BJ (cell line): ENCODE measurements around the gene SELENOS. TPM values are rescaled to one million over a fixed set of nuclear protein-coding genes. Genes with fewer than 3 reads are reported as not detected.

Source experiments
- CTCF ChIA-PET: fragments of 350-600 bp; formaldehyde crosslinking; extraction: SDS; loops from one replicate; lab custom pipeline; 2021; ENCODE audit warnings: antibody characterized with exemption, inconsistent platforms; lab: Yijun Ruan, JAX
- POLR2A ChIA-PET: fragments of 300-600 bp; sonication (Branson Sonifier 250); formaldehyde crosslinking; extraction: SDS; loops from one replicate; lab custom pipeline; 2021; ENCODE audit warnings: antibody characterized with exemption; lab: Charles Lee
- DNase-seq: peaks from one replicate; pipeline ENCODE4 v3.0.0-alpha.2; 2011; ENCODE audit warnings: low read depth
- H3K27me3 ChIP-seq: 2 replicates; pipeline ENCODE4 v1.6.0; 2011; ENCODE audit warnings: low read length; ENCODE audit not compliant: control insufficient read depth, insufficient read depth
- H3K36me3 ChIP-seq: 2 replicates; pipeline ENCODE4 v1.5.1; 2011; ENCODE audit warnings: low read length; ENCODE audit not compliant: control insufficient read depth, insufficient read depth
- H3K4me3 ChIP-seq: 2 replicates; pipeline ENCODE4 v1.5.1; 2011; ENCODE audit warnings: low read depth, mild to moderate bottlenecking, control low read depth, low read length
- CTCF ChIP-seq: IDR thresholded peaks from 2 replicates; pipeline ENCODE4 v1.5.1; 2011; ENCODE audit warnings: low read depth, mild to moderate bottlenecking, control low read depth, inconsistent platforms, low read length, moderate library complexity; ENCODE audit not compliant: insufficient read depth
- polyA plus RNA-seq: library from polyadenylated mRNA; depleted of rRNA; stranded (reverse); fragments of >200 nt; gene quantifications from 2 replicates; pipeline ENCODE4 v1.2.3, GENCODE V29; 2011

Gene SELENOS
- polyA plus RNA-seq, 1 experiment = 71.2 TPM

- no peak for TF ChIP-seq CTCF
- Histone ChIP-seq H3K4me3 (no peak overlapping the region), H3K27me3 (no peaks in the 10 kb centered on the region), H3K36me3 (peaks cover 13% of the 10 kb centered on the region)
- no peak for DNase-seq
- POLR2A ChIA-PET = interaction anchor here (0.6 to 0.9 kb wide), 3 partner anchors 9 to 197 kb away, joined by 3 to 4 read pairs (median 3); no protein-coding TSS in a partner anchor
- CTCF ChIA-PET = interaction anchor here (1.0 to 2.5 kb wide), 7 partner anchors 8 to 350 kb away, joined by 3 to 11 read pairs (median 8); partner anchors contain the start of gene CHSY1
Observed at GRCh38 chr15:101266787-101267186, 10.5 kb downstream of the SELENOS start.

GRCh38 chr15:101266034-101266433, 11.3 kb downstream of the SELENOS start:
- Histone ChIP-seq H3K27me3 (no peaks in the 10 kb centered on the region), H3K36me3 (peaks cover 8% of the 10 kb centered on the region), H3K4me3 (no peak overlapping the region)
- TF ChIP-seq CTCF = no peak
- no peak for DNase-seq
- ChIA-PET POLR2A (no interaction called here), CTCF (interaction anchor here (1.7 to 2.3 kb wide), 2 partner anchors 10 to 349 kb away, joined by 8 to 10 read pairs; no protein-coding TSS in a partner anchor)

GRCh38 chr15:101264911-101265641, 12.2 kb downstream of the SELENOS start:
- CTCF ChIA-PET = no interaction called here
- no peak overlapping the region for H3K4me3 ChIP-seq
- no peaks in the 10 kb centered on the region for H3K27me3 ChIP-seq
- POLR2A ChIA-PET = no interaction called here
- no peak for TF ChIP-seq CTCF
- no peak for DNase-seq
- peaks cover 4% of the 10 kb centered on the region; the same call in 1 of the 2 replicates for H3K36me3 ChIP-seq

- CTCF ChIA-PET = interaction anchor here (0.9 to 1.1 kb wide), 2 partner anchors 248 to 250 kb away, joined by 3 to 4 read pairs; no protein-coding TSS in a partner anchor
- no peak for DNase-seq
- Histone ChIP-seq H3K36me3 (no peaks in the 10 kb centered on the region), H3K27me3 (no peaks in the 10 kb centered on the region), H3K4me3 (no peak overlapping the region)
- POLR2A ChIA-PET = no interaction called here
- no peak for TF ChIP-seq CTCF
Observed at GRCh38 chr15:101264011-101264410, 13.3 kb downstream of the SELENOS start.

- Histone ChIP-seq H3K4me3 (no peak overlapping the region), H3K27me3 (no peaks in the 10 kb centered on the region), H3K36me3 (no peaks in the 10 kb centered on the region)
- ChIA-PET POLR2A (interaction anchor here (0.6 kb wide), 1 partner anchor 551 kb away, joined by 4 read pairs; no protein-coding TSS in a partner anchor), CTCF (interaction anchor here (1.1 to 2.3 kb wide), 5 partner anchors 10 to 254 kb away, joined by 3 to 9 read pairs (median 5); partner anchors contain the start of gene CHSY1)
- DNase-seq = no peak
- no peak for TF ChIP-seq CTCF
Observed at GRCh38 chr15:101262551-101262950, 14.7 kb downstream of the SELENOS start.
